H1 (cell line): ENCODE results near the gene HOXB3. TPM values are rescaled to one million over a fixed set of nuclear protein-coding genes. Genes with fewer than 3 reads are reported as not detected.

Source experiments
- CTCF ChIA-PET: fragments of 300-600 bp; sonication (Branson Sonifier 250); formaldehyde crosslinking; loops from one replicate; lab custom pipeline; 2021; ENCODE audit not compliant: partially characterized antibody; lab: Charles Lee
- POLR2A ChIA-PET: fragments of 300-600 bp; sonication (Branson Sonifier 250); formaldehyde crosslinking; loops from one replicate; lab custom pipeline; 2021; ENCODE audit warnings: inconsistent platforms; ENCODE audit not compliant: partially characterized antibody; lab: Charles Lee
- DNase-seq, 2 experiments: peaks; one replicate each; pipeline versions ENCODE4 v3.0.0 to v3.0.0-alpha.2; 2010 to 2022; ENCODE audit warnings: low spot score in 2 of 2, low read depth in 1 of 2, mixed read lengths in 1 of 2
- FAIRE-seq: peaks from 2 replicates; lab custom pipeline; 2011; peaks lifted over from hg19 to GRCh38; lab: Jason Lieb, UNC
- H2AFZ ChIP-seq: 2 replicates; pipeline ENCODE4 v1.8.1; 2012; ENCODE audit warnings: low read length, inconsistent platforms
- H2AK5ac ChIP-seq: 2 replicates; pipeline ENCODE4 v1.6.1; 2013; ENCODE audit warnings: low read depth, low read length
- H2BK120ac ChIP-seq: replicated peaks from 2 replicates; pipeline ENCODE3; 2013; ENCODE audit warnings: low read depth, low read length, inconsistent platforms
- H2BK12ac ChIP-seq: 2 replicates; pipeline ENCODE4 v1.6.1; 2013; ENCODE audit warnings: low read depth, low read length
- H2BK15ac ChIP-seq: 2 replicates; pipeline ENCODE4 v1.6.1; 2013; ENCODE audit warnings: low read length
- H2BK20ac ChIP-seq: 2 replicates; pipeline ENCODE4 v1.6.1; 2013; ENCODE audit warnings: low read length
- H2BK5ac ChIP-seq: 2 replicates; pipeline ENCODE4 v1.6.1; 2013; ENCODE audit warnings: low read depth, low read length
- H3K14ac ChIP-seq: 2 replicates; pipeline ENCODE4 v1.6.1; 2013; ENCODE audit warnings: inconsistent platforms; ENCODE audit not compliant: insufficient read length
- H3K18ac ChIP-seq: 2 replicates; pipeline ENCODE4 v1.6.1; 2013; ENCODE audit warnings: low read length; ENCODE audit errors: extremely low read depth
- H3K23ac ChIP-seq: 2 replicates; pipeline ENCODE4 v1.6.1; 2013; ENCODE audit warnings: inconsistent platforms; ENCODE audit not compliant: insufficient read length
- H3K23me2 ChIP-seq: 2 replicates; pipeline ENCODE4 v1.6.1; 2013; ENCODE audit warnings: low read depth, low read length
- H3K27ac ChIP-seq: 2 replicates; pipeline ENCODE4 v1.6.1; 2011; ENCODE audit warnings: low read depth, low read length, inconsistent platforms
- H3K27me3 ChIP-seq, 4 experiments: replicated peaks in 1 of 4; 1 replicate in 1 of 4; 2 replicates in 3 of 4; pipeline versions ENCODE4 v1.6.1 to v1.8.1; 2011 to 2013; ENCODE audit warnings: low read length in 3 of 4, mild to moderate bottlenecking in 3 of 4, inconsistent platforms in 2 of 4, mixed read lengths in 2 of 4, moderate library complexity in 1 of 4; ENCODE audit not compliant: control insufficient read depth in 3 of 4, insufficient read depth in 3 of 4; ENCODE audit errors: extremely low read depth in 1 of 4
- H3K36me3 ChIP-seq, 4 experiments: 2 replicates each; pipeline versions ENCODE4 v1.6.1 to v1.8.1; 2011 to 2013; ENCODE audit warnings: mild to moderate bottlenecking in 4 of 4, low read length in 3 of 4, moderate library complexity in 2 of 4, control low read depth in 1 of 4, inconsistent platforms in 1 of 4; ENCODE audit not compliant: insufficient read depth in 4 of 4, control insufficient read depth in 2 of 4
- H3K4ac ChIP-seq: replicated peaks from 2 replicates; pipeline ENCODE3; 2013; ENCODE audit warnings: low read length, low read depth, mixed read lengths, inconsistent platforms; ENCODE audit not compliant: insufficient read length
- H3K4me1 ChIP-seq, 4 experiments: replicated peaks in 1 of 4; 1 replicate in 1 of 4; 2 replicates in 3 of 4; pipeline versions ENCODE4 v1.6.1 to v1.8.1; 2011 to 2013; ENCODE audit warnings: low read length in 3 of 4, inconsistent platforms in 2 of 4, mixed read lengths in 1 of 4; ENCODE audit not compliant: insufficient read depth in 4 of 4, control insufficient read depth in 3 of 4
- H3K4me2 ChIP-seq, 2 experiments: 2 replicates each; pipeline versions ENCODE4 v1.6.1 to v1.8.1; 2011 to 2013; ENCODE audit warnings: low read depth in 2 of 2, low read length in 2 of 2, control low read depth in 1 of 2, inconsistent platforms in 1 of 2, mild to moderate bottlenecking in 1 of 2; ENCODE audit not compliant: insufficient read depth in 1 of 2
- H3K4me3 ChIP-seq, 4 experiments: fragments of 200-600, 300-600 bp in 1 of 4; sonication (generic), shearing (Covaris generic), sonication (Bioruptor Twin) in 1 of 4; 2 replicates each; pipeline versions ENCODE4 v1.5.1 to v1.8.1; 2011 to 2016; ENCODE audit warnings: low read length in 4 of 4, low read depth in 3 of 4, control low read depth in 2 of 4, inconsistent platforms in 2 of 4, mild to moderate bottlenecking in 2 of 4, mixed read lengths in 1 of 4, moderate library complexity in 1 of 4; ENCODE audit not compliant: insufficient read depth in 2 of 4; ENCODE audit errors: extremely low read depth in 1 of 4
- H3K56ac ChIP-seq: replicated peaks from 2 replicates; pipeline ENCODE3; 2013; ENCODE audit warnings: low read depth, mild to moderate bottlenecking, mixed read lengths, low read length, inconsistent platforms; ENCODE audit not compliant: insufficient read length
- H3K79me1 ChIP-seq: 2 replicates; pipeline ENCODE4 v1.6.1; 2013; ENCODE audit warnings: low read depth, low read length, control low read depth
- H3K79me2 ChIP-seq, 2 experiments: 2 replicates each; pipeline versions ENCODE4 v1.6.1 to v1.8.1; 2012 to 2013; ENCODE audit warnings: low read length in 2 of 2, mild to moderate bottlenecking in 2 of 2, inconsistent platforms in 1 of 2; ENCODE audit not compliant: insufficient read depth in 2 of 2, control insufficient read depth in 1 of 2
- H3K9ac ChIP-seq, 4 experiments: replicated peaks in 1 of 4; 1 replicate in 1 of 4; 2 replicates in 3 of 4; pipeline versions ENCODE4 v1.6.1 to v1.8.1; 2011 to 2013; ENCODE audit warnings: low read depth in 3 of 4, low read length in 3 of 4, control low read depth in 2 of 4, mild to moderate bottlenecking in 2 of 4, moderate library complexity in 2 of 4, inconsistent platforms in 1 of 4; ENCODE audit errors: extremely low read depth in 1 of 4
- H3K9me3 ChIP-seq, 2 experiments: 2 replicates each; pipeline versions ENCODE4 v1.6.1 to v1.8.1; 2012 to 2013; ENCODE audit warnings: mild to moderate bottlenecking in 2 of 2, moderate library complexity in 2 of 2, control low read depth in 1 of 2, inconsistent platforms in 1 of 2, low read depth in 1 of 2, low read length in 1 of 2, mixed read lengths in 1 of 2; ENCODE audit not compliant: insufficient read depth in 2 of 2
- H4K20me1 ChIP-seq, 2 experiments: replicated peaks in 1 of 2; 2 replicates each; pipeline versions ENCODE3 to v1.8.1; 2011 to 2013; ENCODE audit warnings: inconsistent platforms in 2 of 2, low read length in 2 of 2, mild to moderate bottlenecking in 1 of 2; ENCODE audit not compliant: insufficient read depth in 2 of 2, control insufficient read depth in 1 of 2
- H4K5ac ChIP-seq: 2 replicates; pipeline ENCODE4 v1.6.1; 2013; ENCODE audit warnings: low read length, low read depth, mixed read lengths, inconsistent platforms; ENCODE audit not compliant: insufficient read length
- H4K8ac ChIP-seq: 2 replicates; pipeline ENCODE4 v1.8.0; 2013; ENCODE audit warnings: mild to moderate bottlenecking, moderate library complexity, low read length, inconsistent platforms; ENCODE audit not compliant: insufficient read depth; ENCODE audit errors: extremely low read depth
- H4K91ac ChIP-seq: replicated peaks from 2 replicates; pipeline ENCODE3; 2013; ENCODE audit warnings: low read length, mixed read lengths, inconsistent platforms; ENCODE audit not compliant: insufficient read length
- CHD2 ChIP-seq: IDR thresholded peaks from 2 replicates; pipeline ENCODE4 v1.6.1; 2012; ENCODE audit warnings: low read length, improper control_type of control experiment
- EZH2 ChIP-seq: fragments of 200-600 bp; sonication (generic); IDR thresholded peaks from 2 replicates; pipeline ENCODE4 v1.7.1; 2012; ENCODE audit warnings: low read depth, mild to moderate bottlenecking, moderate library complexity, low read length, inconsistent platforms; ENCODE audit not compliant: severe bottlenecking
- HDAC2 ChIP-seq, 2 experiments: fragments of 300-600 bp in 1 of 2; sonication (generic) in 1 of 2; IDR thresholded peaks; 2 replicates each; pipeline ENCODE4 v1.6.1; 2011 to 2012; ENCODE audit warnings: low read depth in 2 of 2, low read length in 2 of 2, mild to moderate bottlenecking in 2 of 2, moderate library complexity in 2 of 2, borderline replicate concordance in 1 of 2, inconsistent platforms in 1 of 2
- NRF1 ChIP-seq: IDR thresholded peaks from 2 replicates; pipeline ENCODE4 v1.6.1; 2011; ENCODE audit warnings: mild to moderate bottlenecking, low read depth, low read length, improper control_type of control experiment
- POLR2AphosphoS5 ChIP-seq: IDR thresholded peaks from 2 replicates; pipeline ENCODE4 v1.6.1; 2011; ENCODE audit warnings: low read depth, low read length
- RNF2 ChIP-seq: fragments of 200-900, 300-1000 bp; sonication (generic); IDR thresholded peaks from 2 replicates; pipeline ENCODE4 v1.7.1; 2016; ENCODE audit warnings: borderline replicate concordance, low read depth, mild to moderate bottlenecking, antibody characterized with exemption, low read length; ENCODE audit not compliant: poor library complexity, severe bottlenecking; ENCODE audit errors: missing control alignments
- RXRA ChIP-seq: IDR thresholded peaks from 2 replicates; pipeline ENCODE4 v1.6.1; 2011; ENCODE audit warnings: low read depth, mild to moderate bottlenecking, low read length, moderate library complexity; ENCODE audit not compliant: insufficient read depth
- USF2 ChIP-seq: IDR thresholded peaks from 2 replicates; pipeline ENCODE4 v1.6.1; 2011; ENCODE audit warnings: low read length, improper control_type of control experiment
- WGBS, 2 experiments: shearing (Covaris generic) in 1 of 2; methylation state at CpG; one replicate each; pipeline versions ENCODE4 v1.1.6 to v1.1.7; 2013 to 2015; ENCODE audit warnings: low lambda C conversion rate in 2 of 2, mixed read lengths in 2 of 2, inconsistent platforms in 1 of 2, low coverage in 1 of 2, missing lambda C conversion rate in 1 of 2; ENCODE audit not compliant: insufficient replicate concordance in 2 of 2, insufficient coverage in 1 of 2, insufficient read length in 1 of 2; ENCODE audit errors: extremely low coverage in 1 of 2, missing lambda C conversion rate in 1 of 2; 5-methylcytosine and 5-hydroxymethylcytosine counted together
- polyA plus RNA-seq, 7 experiments: library from polyadenylated mRNA; depleted of rRNA in 3 of 7; stranded (reverse) in 5 of 7; unstranded in 2 of 7; fragments of >200 nt in 5 of 7; fragments of 200-250 nt in 2 of 7; gene quantifications; 1 replicate in 5 of 7; 2 replicates in 1 of 7; 4 replicates in 1 of 7; pipeline versions ENCODE4 v1.2.1 to v1.2.3, GENCODE V29; 2011 to 2013; ENCODE audit warnings: missing spikeins in 2 of 7, mixed read lengths in 2 of 7
- total RNA-seq: library from RNA; stranded (reverse); fragmentation: NEBNext Ultra II Directional; extraction: Animal tissue kit (Norgen Biotek cat#: 25700); gene quantifications from 2 replicates; pipeline ENCODE4 v1.2.1, GENCODE V29; 2021
- TF ChIP-seq, protein P1 (sequence below): IDR thresholded peaks from 2 replicates; pipeline ENCODE4 v1.6.1; 2011; ENCODE audit warnings: low read depth, mild to moderate bottlenecking, low read length; ENCODE audit not compliant: insufficient read depth
- TF ChIP-seq, protein P2 (sequence below): IDR thresholded peaks from 2 replicates; pipeline ENCODE4 v1.6.1; 2012; ENCODE audit warnings: inconsistent platforms

HOXB3 gene
- total and polyA plus RNA-seq, 2 of the 8 experiments (the other 6 are each of a cell fraction or from before 2014, with no cell fraction given): not detected

DNA sequence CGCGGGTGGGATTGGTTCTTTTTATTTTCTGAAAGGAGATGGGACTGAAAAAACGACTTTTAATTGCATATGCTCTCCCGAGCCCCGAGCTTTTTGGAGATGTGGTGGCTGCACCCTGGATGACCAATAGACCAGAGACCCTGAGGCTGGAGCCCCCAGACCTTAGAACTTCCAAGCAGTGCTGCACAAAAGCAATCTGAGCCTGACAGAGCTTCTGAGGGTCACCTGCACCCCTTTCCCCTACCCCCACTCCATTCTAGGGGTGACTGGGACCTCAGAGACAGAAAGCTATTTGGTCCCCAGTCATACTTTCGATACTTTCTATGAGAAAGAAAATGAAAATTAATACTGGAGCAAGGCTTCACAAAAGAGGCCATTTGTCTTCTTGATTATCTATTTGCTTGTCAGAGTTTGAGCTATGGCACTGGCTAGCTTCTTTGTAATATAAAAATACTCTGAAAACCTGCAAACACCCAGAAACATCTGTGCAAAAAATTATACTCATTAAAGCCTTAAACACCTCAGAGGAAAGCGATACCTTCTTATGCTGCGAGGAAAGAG is 15.5 kb downstream of the HOXB3 start:
- Histone ChIP-seq H4K91ac (no peak overlapping the region), H2AFZ (no peak overlapping the region), H3K56ac (no peak overlapping the region), H3K4me1 (peaks cover 0 to 9% (median 3%) of the 10 kb centered on the region in 4 experiments; a peak in 4 of 7 replicates), H4K8ac (no peak overlapping the region), H3K4ac (no peak overlapping the region), H3K4me2 (no peak overlapping the region), H3K27ac (no peak overlapping the region), H2AK5ac (no peak overlapping the region), H3K79me2 (no peaks in the 10 kb centered on the region), H2BK20ac (no peak overlapping the region), H3K9me3 (no peaks in the 10 kb centered on the region), H3K23ac (no peak overlapping the region), H4K20me1 (peaks cover 18 to 44% of the 10 kb centered on the region in 2 experiments), H3K4me3 (no peak overlapping the region), H3K23me2 (no peaks in the 10 kb centered on the region), H2BK120ac (no peak overlapping the region), H3K14ac (no peak overlapping the region), H2BK15ac (no peak overlapping the region), H2BK5ac (no peak overlapping the region), H3K27me3 (peaks cover 99 to 100% (median 100%) of the 10 kb centered on the region in 4 experiments), H4K5ac (no peak overlapping the region), H3K79me1 (no peaks in the 10 kb centered on the region), H2BK12ac (no peak overlapping the region), H3K18ac (no peak overlapping the region), H3K9ac (no peak overlapping the region), H3K36me3 (no peaks in the 10 kb centered on the region; a peak in 1 of 8 replicates)
- ChIA-PET POLR2A (no interaction called here), CTCF (interaction anchor here (0.7 to 1.4 kb wide), 7 partner anchors 10 to 253 kb away, joined by 3 to 4 read pairs (median 3); no protein-coding TSS in a partner anchor)
- WGBS, 2 experiments: 24% methylated on average over 8 of the region's 8 CpGs; no CpG with 5 or more reads in 1 of the 2 experiments
- FAIRE-seq: no peak
- DNase-seq: no peak
- TF ChIP-seq RXRA: no peak
- TF ChIP-seq POLR2AphosphoS5: no peak
- TF ChIP-seq, protein P1, sequence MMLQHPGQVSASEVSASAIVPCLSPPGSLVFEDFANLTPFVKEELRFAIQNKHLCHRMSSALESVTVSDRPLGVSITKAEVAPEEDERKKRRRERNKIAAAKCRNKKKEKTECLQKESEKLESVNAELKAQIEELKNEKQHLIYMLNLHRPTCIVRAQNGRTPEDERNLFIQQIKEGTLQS: no peak
- peak; percentile 89 for TF ChIP-seq EZH2
- no peak for TF ChIP-seq CHD2
- TF ChIP-seq, protein P2, sequence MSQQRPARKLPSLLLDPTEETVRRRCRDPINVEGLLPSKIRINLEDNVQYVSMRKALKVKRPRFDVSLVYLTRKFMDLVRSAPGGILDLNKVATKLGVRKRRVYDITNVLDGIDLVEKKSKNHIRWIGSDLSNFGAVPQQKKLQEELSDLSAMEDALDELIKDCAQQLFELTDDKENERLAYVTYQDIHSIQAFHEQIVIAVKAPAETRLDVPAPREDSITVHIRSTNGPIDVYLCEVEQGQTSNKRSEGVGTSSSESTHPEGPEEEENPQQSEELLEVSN: no peak
- TF ChIP-seq HDAC2 (IDR thresholded peaks at IDR 0.05; ENCODE audit: borderline replicate concordance in 1 of 2, low read depth in 2 of 2, low read length in 2 of 2): no peak
- peak; percentile 87 for TF ChIP-seq RNF2
- TF ChIP-seq NRF1: no peak
- TF ChIP-seq USF2: no peak
